Measurements from ENCODE around the gene TEAD4. TPM values are rescaled to one million over a fixed set of nuclear protein-coding genes. Genes with fewer than 3 reads are reported as not detected.

TEAD4 gene
- total and polyA plus RNA-seq, 2 experiments from 2014 or later, result 5.5 to 12.7 TPM

- WGBS (ENCODE audit: low lambda C conversion rate, missing lambda C conversion rate), result 88% methylated on average over 17 of the region's 17 CpGs
- no peak overlapping the region for H2AFZ ChIP-seq
- no peaks in the 10 kb centered on the region for H3K27me3 ChIP-seq
- no peaks in the 10 kb centered on the region for H3K4me1 ChIP-seq (ENCODE audit: insufficient read depth)
- H3K9me2 ChIP-seq (replicated peaks; ENCODE audit: insufficient read depth), result no peaks in the 10 kb centered on the region
- no peaks in the 10 kb centered on the region for H3K79me2 ChIP-seq
- TF ChIP-seq EZH2phosphoT487 (IDR thresholded peaks at IDR 0.05; ENCODE audit: low read depth, severe bottlenecking, unreplicated experiment) (no peak), EZH2 (IDR thresholded peaks at IDR 0.05; ENCODE audit: borderline replicate concordance) (no peak), CTCF (IDR thresholded peaks at IDR 0.05; ENCODE audit: poor library complexity) (no peak)
- no peaks in the 10 kb centered on the region for H4K20me1 ChIP-seq (ENCODE audit: insufficient read depth, poor library complexity, severe bottlenecking)
- no peak overlapping the region for H3K4me3 ChIP-seq
- H3K36me3 ChIP-seq (replicated peaks; ENCODE audit: insufficient read depth, low read depth), result no peaks in the 10 kb centered on the region
- no peaks in the 10 kb centered on the region for H3K9me3 ChIP-seq (ENCODE audit: low read depth)
- DNase-seq (ENCODE audit: low spot score), result no peak
- no peak overlapping the region for H3K27ac ChIP-seq
- H3K4me2 ChIP-seq, result no peak overlapping the region
These were observed 87.4 kb downstream of the TEAD4 start for GRCh38 chr12:3046441-3047200.

GRCh38 chr12:3047961-3048360 lies 88.8 kb downstream of the TEAD4 start:
- no peak for DNase-seq (ENCODE audit: low spot score)
- H3K36me3 ChIP-seq (replicated peaks; ENCODE audit: insufficient read depth, low read depth), result no peaks in the 10 kb centered on the region
- H3K9me3 ChIP-seq (ENCODE audit: low read depth), result no peaks in the 10 kb centered on the region
- no peaks in the 10 kb centered on the region for H3K79me2 ChIP-seq
- H3K4me3 ChIP-seq, result no peak overlapping the region
- no peak overlapping the region for H2AFZ ChIP-seq
- H3K9me2 ChIP-seq (replicated peaks; ENCODE audit: insufficient read depth), result no peaks in the 10 kb centered on the region
- no peaks in the 10 kb centered on the region for H3K27me3 ChIP-seq
- TF ChIP-seq EZH2 (IDR thresholded peaks at IDR 0.05; ENCODE audit: borderline replicate concordance), result no peak
- no peak for TF ChIP-seq EZH2phosphoT487 (IDR thresholded peaks at IDR 0.05; ENCODE audit: low read depth, severe bottlenecking, unreplicated experiment)
- TF ChIP-seq CTCF (IDR thresholded peaks at IDR 0.05; ENCODE audit: poor library complexity), result no peak
- H4K20me1 ChIP-seq (ENCODE audit: insufficient read depth, poor library complexity, severe bottlenecking), result no peaks in the 10 kb centered on the region
- H3K4me2 ChIP-seq, result no peak overlapping the region
- H3K27ac ChIP-seq, result no peak overlapping the region
- WGBS (ENCODE audit: low lambda C conversion rate, missing lambda C conversion rate), result 59% methylated on average over 8 of the region's 8 CpGs
- H3K4me1 ChIP-seq (ENCODE audit: insufficient read depth), result no peaks in the 10 kb centered on the region

- Histone ChIP-seq H3K4me3 (no peak overlapping the region), H3K4me1 (ENCODE audit: insufficient read depth) (no peaks in the 10 kb centered on the region), H3K9me3 (ENCODE audit: low read depth) (no peaks in the 10 kb centered on the region), H3K36me3 (replicated peaks; ENCODE audit: insufficient read depth, low read depth) (no peaks in the 10 kb centered on the region), H3K4me2 (no peak overlapping the region), H2AFZ (no peak overlapping the region), H3K27ac (no peak overlapping the region), H3K27me3 (no peaks in the 10 kb centered on the region), H3K79me2 (no peaks in the 10 kb centered on the region), H4K20me1 (ENCODE audit: insufficient read depth, poor library complexity, severe bottlenecking) (no peaks in the 10 kb centered on the region), H3K9me2 (replicated peaks; ENCODE audit: insufficient read depth) (no peaks in the 10 kb centered on the region)
- TF ChIP-seq EZH2 (IDR thresholded peaks at IDR 0.05; ENCODE audit: borderline replicate concordance) (no peak), EZH2phosphoT487 (IDR thresholded peaks at IDR 0.05; ENCODE audit: low read depth, severe bottlenecking, unreplicated experiment) (no peak), CTCF (IDR thresholded peaks at IDR 0.05; ENCODE audit: poor library complexity) (no peak)
- WGBS (ENCODE audit: low lambda C conversion rate, missing lambda C conversion rate), result 96% methylated on average over 4 of the region's 4 CpGs
- no peak for DNase-seq (ENCODE audit: low spot score)
These were observed 89.3 kb downstream of the TEAD4 start for GRCh38 chr12:3048540-3048939.

All from hepatocyte (in vitro differentiated cells).